OCI-LY7 (cell line): Measurements from ENCODE around the gene CD9. TPM values are rescaled to one million over a fixed set of nuclear protein-coding genes. Genes with fewer than 3 reads are reported as not detected.

Source experiments
- BruUV-seq: library from RNA; stranded (reverse); fragments of 400-500 nt; replicated peaks from 2 replicates; lab custom pipeline; 2021; lab: Mats Ljungman, UMichigan
- CTCF ChIA-PET: fragments of 300-600 bp; sonication (Branson Sonifier 250); formaldehyde crosslinking; loops from one replicate; lab custom pipeline; 2022; ENCODE audit warnings: antibody characterized with exemption; ENCODE audit not compliant: unreplicated experiment; lab: Charles Lee
- POLR2A ChIA-PET: fragments of 300-600 bp; sonication (Branson Sonifier 250); formaldehyde crosslinking; loops from one replicate; lab custom pipeline; 2022; ENCODE audit warnings: antibody characterized with exemption; lab: Charles Lee
- DNase-seq: peaks from one replicate; pipeline ENCODE4 v3.0.0-alpha.2; 2015; ENCODE audit warnings: low spot score
- H2AFZ ChIP-seq: fragments of 200-600 bp; sonication (generic), shearing (Covaris generic); 2 replicates; pipeline ENCODE4 v1.6.1; 2014; ENCODE audit warnings: mild to moderate bottlenecking, antibody characterized with exemption, low read length, moderate library complexity
- H3K27ac ChIP-seq: fragments of 200-600 bp; sonication (generic); 2 replicates; pipeline ENCODE4 v1.5.1; 2014; ENCODE audit warnings: mixed run types, low read depth, mild to moderate bottlenecking, moderate library complexity, low read length, inconsistent platforms; ENCODE audit not compliant: poor library complexity, severe bottlenecking
- H3K36me3 ChIP-seq: fragments of 200-600 bp; sonication (generic); 2 replicates; pipeline ENCODE4 v1.6.1; 2014; ENCODE audit warnings: mild to moderate bottlenecking, antibody characterized with exemption, low read length, moderate library complexity, mixed read lengths; ENCODE audit not compliant: insufficient read depth
- H3K4me1 ChIP-seq: fragments of 200-600 bp; sonication (generic); 2 replicates; pipeline ENCODE4 v1.5.1; 2014; ENCODE audit warnings: mild to moderate bottlenecking, low read length; ENCODE audit not compliant: insufficient read depth, poor library complexity, severe bottlenecking
- H3K4me2 ChIP-seq: fragments of 200-600 bp; sonication (generic); 2 replicates; pipeline ENCODE4 v1.6.1; 2014; ENCODE audit warnings: mild to moderate bottlenecking, low read length
- H3K4me3 ChIP-seq: fragments of 200-600 bp; sonication (generic); 2 replicates; pipeline ENCODE4 v1.5.1; 2014; ENCODE audit warnings: mild to moderate bottlenecking, low read depth, low read length; ENCODE audit not compliant: poor library complexity, severe bottlenecking
- H3K79me2 ChIP-seq: fragments of 200-600 bp; sonication (generic); 2 replicates; pipeline ENCODE4 v1.6.1; 2016; ENCODE audit warnings: low read depth, mild to moderate bottlenecking, low read length, moderate library complexity, mixed read lengths; ENCODE audit not compliant: insufficient read depth
- H3K9me2 ChIP-seq: fragments of 200-600 bp; sonication (generic); 2 replicates; pipeline ENCODE4 v1.6.1; 2016; ENCODE audit warnings: mild to moderate bottlenecking, low read length, mixed read lengths; ENCODE audit not compliant: insufficient read depth
- H3K9me3 ChIP-seq: fragments of 200-600 bp; sonication (generic); 2 replicates; pipeline ENCODE4 v1.6.1; 2014; ENCODE audit warnings: mild to moderate bottlenecking, mixed run types, low read length, mixed read lengths
- H4K20me1 ChIP-seq: fragments of 200-600 bp; sonication (generic); 2 replicates; pipeline ENCODE4 v1.6.1; 2014; ENCODE audit warnings: mild to moderate bottlenecking, antibody characterized with exemption, low read length, moderate library complexity, mixed read lengths; ENCODE audit not compliant: insufficient read depth
- EZH2phosphoT487 ChIP-seq: fragments of 200-600 bp; sonication (generic); IDR thresholded peaks from 2 replicates; pipeline ENCODE4 v1.6.1; 2018; ENCODE audit warnings: low read depth, borderline replicate concordance, mild to moderate bottlenecking, mixed run types, antibody characterized with exemption, low read length, moderate library complexity, mixed read lengths
- intact Hi-C: fragments of 100-400 bp; cut with micrococcal nuclease; formaldehyde crosslinking; loops from one replicate; pipeline ENCODE4 v1.10.0; 2022; ENCODE audit not compliant: unreplicated experiment
- total RNA-seq, 2 experiments: library from RNA; depleted of rRNA in 1 of 2; stranded (reverse); fragments of >200 nt in 1 of 2; shearing (Covaris generic) in 1 of 2; gene quantifications; 2 replicates each; pipeline ENCODE4 v1.2.3, GENCODE V29; 2014 to 2022
- TF ChIP-seq, protein P1 (sequence below): fragments of 200-600 bp; sonication (generic); conservative IDR thresholded peaks from 2 replicates; pipeline ENCODE4 v1.5.1; 2014; ENCODE audit warnings: mild to moderate bottlenecking, antibody characterized with exemption, low read length, moderate library complexity, mixed read lengths

Gene CD9
- total RNA-seq, 2 experiments from 2014 or later, result not detected

DNA sequence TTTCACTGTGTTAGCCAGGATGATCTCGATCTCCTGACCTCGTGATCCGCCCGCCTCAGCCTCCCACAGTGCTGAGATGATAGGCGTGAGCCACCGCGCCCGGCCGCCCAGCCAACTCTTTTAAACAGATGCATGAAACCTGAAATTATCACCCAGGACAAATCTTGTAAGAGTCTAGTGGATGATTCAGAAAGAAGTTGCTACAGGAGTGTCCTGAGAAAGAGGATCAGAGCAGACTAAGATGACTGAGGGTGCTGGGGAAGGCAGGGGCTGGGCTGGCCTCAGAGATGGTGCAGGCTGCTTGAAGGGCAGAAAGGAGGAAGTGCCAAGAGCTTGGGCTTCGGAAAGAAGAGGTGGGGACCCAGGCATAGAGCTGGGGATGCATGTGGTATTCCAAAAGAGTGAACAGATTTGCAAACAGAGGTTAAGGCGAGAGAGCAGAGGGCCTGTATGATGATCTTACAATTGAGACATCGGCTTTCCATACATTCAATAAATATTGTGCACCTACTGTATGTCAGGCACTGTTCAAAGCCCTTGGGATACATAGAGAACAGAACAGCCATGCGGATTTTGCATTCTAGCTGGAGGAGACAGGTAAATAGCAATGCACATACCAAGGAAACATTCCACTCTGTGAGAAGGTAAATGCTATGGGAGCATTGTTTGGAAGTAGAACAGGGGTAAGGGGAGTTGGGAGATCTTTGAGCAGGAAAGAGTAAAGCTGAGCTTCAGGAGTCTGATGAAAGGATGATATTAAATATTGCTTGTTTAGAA is 7.4 kb upstream of the CD9 start:
- Histone ChIP-seq H3K4me2 (no peak overlapping the region), H3K36me3 (no peaks in the 10 kb centered on the region), H3K79me2 (no peaks in the 10 kb centered on the region), H3K4me3 (no peak overlapping the region), H3K9me2 (no peaks in the 10 kb centered on the region), H2AFZ (no peak overlapping the region), H3K4me1 (peaks cover 33% of the 10 kb centered on the region), H3K27ac (no peak overlapping the region), H3K9me3 (no peaks in the 10 kb centered on the region), H4K20me1 (no peaks in the 10 kb centered on the region)
- CTCF ChIA-PET, result no interaction called here
- intact Hi-C loops, result no loop called here
- no peak for DNase-seq
- no peak for TF ChIP-seq EZH2phosphoT487
- POLR2A ChIA-PET, result interaction anchor here (0.7 to 1.0 kb wide), 3 partner anchors 14 to 30 kb away, joined by 3 to 4 read pairs (median 3); no protein-coding TSS in a partner anchor
- BruUV-seq, result no TSS peak

DNA sequence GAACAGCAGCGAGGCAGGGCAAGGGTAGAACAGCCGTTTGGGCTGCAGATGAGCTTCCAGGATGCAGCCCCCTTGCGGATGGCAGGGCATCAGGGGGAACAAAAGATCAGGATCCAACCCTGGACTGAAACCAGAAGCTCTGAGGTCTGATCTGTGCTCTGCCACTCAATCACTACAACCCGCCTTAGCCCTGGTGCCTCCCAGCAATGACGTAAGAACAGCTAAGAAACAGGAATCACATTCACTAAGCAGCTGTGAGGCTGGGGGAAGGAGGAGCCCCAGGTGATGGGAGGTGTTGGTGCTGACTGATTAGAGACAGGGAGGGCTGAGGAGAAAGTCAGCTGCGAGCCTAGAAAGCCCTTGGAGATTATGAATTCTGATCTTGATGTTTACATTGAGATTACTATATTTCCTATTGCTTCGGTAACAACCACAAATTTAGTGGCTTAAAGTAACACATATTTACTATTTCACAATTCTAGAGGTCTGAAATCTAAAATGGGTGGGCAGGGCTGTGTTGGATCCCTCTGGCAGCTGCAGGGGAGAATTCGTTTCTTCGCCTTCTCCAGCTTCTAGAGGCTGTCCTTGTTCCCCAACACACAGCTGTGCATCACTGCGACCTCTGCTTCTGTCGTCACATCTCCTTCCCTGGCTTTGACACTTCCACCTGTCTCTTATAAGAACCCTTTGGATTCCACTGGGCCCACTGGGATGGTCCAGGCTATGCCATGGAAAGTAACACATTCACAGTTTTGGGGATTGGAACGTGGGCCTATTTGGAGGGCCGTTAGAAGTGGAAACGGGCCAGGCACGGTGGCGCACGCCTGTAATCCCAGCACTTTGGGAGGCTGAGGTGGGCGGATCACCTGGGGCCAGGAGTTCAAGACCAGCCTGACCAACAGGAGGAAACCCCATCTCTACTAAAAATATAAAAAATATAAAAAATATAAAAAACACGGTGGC is 6.1 kb upstream of the CD9 start:
- Histone ChIP-seq H3K79me2 (no peaks in the 10 kb centered on the region), H3K9me2 (no peaks in the 10 kb centered on the region), H2AFZ (no peak overlapping the region), H3K4me2 (peak overlapping the region; percentile 16; the same call in 1 of the 2 replicates), H3K4me3 (no peak overlapping the region), H3K27ac (no peak overlapping the region), H3K4me1 (peaks cover 22% of the 10 kb centered on the region), H3K9me3 (no peaks in the 10 kb centered on the region), H3K36me3 (no peaks in the 10 kb centered on the region), H4K20me1 (no peaks in the 10 kb centered on the region)
- CTCF ChIA-PET, result interaction anchor here (1.4 kb wide), 1 partner anchor 36 kb away, joined by 7 read pairs; no protein-coding TSS in a partner anchor
- no TSS peak for BruUV-seq
- DNase-seq, result peak; percentile 57
- POLR2A ChIA-PET, result interaction anchor here (0.6 to 1.1 kb wide), 3 partner anchors 16 to 36 kb away, joined by 3 to 5 read pairs (median 4); no protein-coding TSS in a partner anchor
- TF ChIP-seq, protein P1, sequence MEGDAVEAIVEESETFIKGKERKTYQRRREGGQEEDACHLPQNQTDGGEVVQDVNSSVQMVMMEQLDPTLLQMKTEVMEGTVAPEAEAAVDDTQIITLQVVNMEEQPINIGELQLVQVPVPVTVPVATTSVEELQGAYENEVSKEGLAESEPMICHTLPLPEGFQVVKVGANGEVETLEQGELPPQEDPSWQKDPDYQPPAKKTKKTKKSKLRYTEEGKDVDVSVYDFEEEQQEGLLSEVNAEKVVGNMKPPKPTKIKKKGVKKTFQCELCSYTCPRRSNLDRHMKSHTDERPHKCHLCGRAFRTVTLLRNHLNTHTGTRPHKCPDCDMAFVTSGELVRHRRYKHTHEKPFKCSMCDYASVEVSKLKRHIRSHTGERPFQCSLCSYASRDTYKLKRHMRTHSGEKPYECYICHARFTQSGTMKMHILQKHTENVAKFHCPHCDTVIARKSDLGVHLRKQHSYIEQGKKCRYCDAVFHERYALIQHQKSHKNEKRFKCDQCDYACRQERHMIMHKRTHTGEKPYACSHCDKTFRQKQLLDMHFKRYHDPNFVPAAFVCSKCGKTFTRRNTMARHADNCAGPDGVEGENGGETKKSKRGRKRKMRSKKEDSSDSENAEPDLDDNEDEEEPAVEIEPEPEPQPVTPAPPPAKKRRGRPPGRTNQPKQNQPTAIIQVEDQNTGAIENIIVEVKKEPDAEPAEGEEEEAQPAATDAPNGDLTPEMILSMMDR, result no peak
- TF ChIP-seq EZH2phosphoT487, result no peak
- intact Hi-C loops, result loop anchor here (2.0 kb wide), 1 partner anchor 131 kb away; no protein-coding TSS in a partner anchor
